ENCODE results near the gene CCDC182.

DNA sequence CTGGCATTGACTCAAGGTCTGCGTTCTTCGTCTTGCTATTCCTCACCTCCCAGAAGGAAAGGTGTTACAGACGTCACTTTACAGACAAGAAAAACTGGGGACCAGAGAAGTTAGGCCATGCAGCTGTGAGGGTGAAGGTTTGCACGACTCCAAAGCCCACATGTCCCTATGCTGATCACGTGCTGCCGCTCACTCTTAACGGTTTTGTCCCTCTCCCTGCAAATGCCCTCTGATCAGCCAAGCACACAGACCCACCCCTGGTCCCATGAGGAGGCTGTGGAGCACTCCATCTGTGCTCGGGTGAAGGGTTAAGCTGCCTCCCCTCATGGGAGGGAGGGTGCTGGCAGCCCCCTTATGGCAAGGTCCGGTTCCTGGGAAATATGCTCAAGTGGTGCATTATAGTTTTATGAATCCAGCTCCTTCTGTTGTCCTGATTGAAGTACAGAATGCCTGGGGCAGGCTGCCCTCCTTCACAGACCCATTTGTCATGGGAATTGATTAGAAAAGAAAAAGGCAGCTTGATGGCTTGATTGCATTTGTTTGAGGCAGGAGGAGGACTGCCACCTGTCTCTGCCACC is 18.8 kb downstream of the CCDC182 start:
- TF ChIP-seq ZNF24 (tag by site-specific recombination; IDR thresholded peaks at IDR 0.05): no peak
- no peak for TF ChIP-seq GLI4 (tag by site-specific recombination; IDR thresholded peaks at IDR 0.05)
- TF ChIP-seq ZNF121 (tag by site-specific recombination; IDR thresholded peaks at IDR 0.05): no peak
- TF ChIP-seq, protein P1, sequence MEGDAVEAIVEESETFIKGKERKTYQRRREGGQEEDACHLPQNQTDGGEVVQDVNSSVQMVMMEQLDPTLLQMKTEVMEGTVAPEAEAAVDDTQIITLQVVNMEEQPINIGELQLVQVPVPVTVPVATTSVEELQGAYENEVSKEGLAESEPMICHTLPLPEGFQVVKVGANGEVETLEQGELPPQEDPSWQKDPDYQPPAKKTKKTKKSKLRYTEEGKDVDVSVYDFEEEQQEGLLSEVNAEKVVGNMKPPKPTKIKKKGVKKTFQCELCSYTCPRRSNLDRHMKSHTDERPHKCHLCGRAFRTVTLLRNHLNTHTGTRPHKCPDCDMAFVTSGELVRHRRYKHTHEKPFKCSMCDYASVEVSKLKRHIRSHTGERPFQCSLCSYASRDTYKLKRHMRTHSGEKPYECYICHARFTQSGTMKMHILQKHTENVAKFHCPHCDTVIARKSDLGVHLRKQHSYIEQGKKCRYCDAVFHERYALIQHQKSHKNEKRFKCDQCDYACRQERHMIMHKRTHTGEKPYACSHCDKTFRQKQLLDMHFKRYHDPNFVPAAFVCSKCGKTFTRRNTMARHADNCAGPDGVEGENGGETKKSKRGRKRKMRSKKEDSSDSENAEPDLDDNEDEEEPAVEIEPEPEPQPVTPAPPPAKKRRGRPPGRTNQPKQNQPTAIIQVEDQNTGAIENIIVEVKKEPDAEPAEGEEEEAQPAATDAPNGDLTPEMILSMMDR (tag by site-specific recombination; IDR thresholded peaks at IDR 0.05): no peak
- no peak for TF ChIP-seq PRDM1 (tag by site-specific recombination; IDR thresholded peaks at IDR 0.05)
- TF ChIP-seq SP2 (tag by site-specific recombination; IDR thresholded peaks at IDR 0.05): no peak
- TF ChIP-seq ZNF23 (tag by site-specific recombination; IDR thresholded peaks at IDR 0.05; ENCODE audit: borderline replicate concordance): no peak
- no peak for TF ChIP-seq ZNF10 (tag by site-specific recombination; IDR thresholded peaks at IDR 0.05)
- TF ChIP-seq YY1 (tag by site-specific recombination; IDR thresholded peaks at IDR 0.05): no peak
